ENCODE measurements around the gene AMIGO1. TPM values are rescaled to one million over a fixed set of nuclear protein-coding genes. Genes with fewer than 3 reads are reported as not detected.

AMIGO1 gene
- total and polyA plus RNA-seq, 2 of the 8 experiments (the other 6 are each of a cell fraction or from before 2014, with no cell fraction given): 1.5 to 2.7 TPM

- no peak overlapping the region for H4K8ac ChIP-seq (ENCODE audit: extremely low read depth, insufficient read depth, low read length)
- no peaks in the 10 kb centered on the region for H3K9me3 ChIP-seq (ENCODE audit: insufficient read depth in 2 of 2, low read depth in 1 of 2, low read length in 1 of 2)
- no peak overlapping the region for H3K27ac ChIP-seq (ENCODE audit: low read depth, low read length)
- H2AK5ac ChIP-seq (ENCODE audit: low read depth, low read length): no peak overlapping the region
- ChIA-PET CTCF (ENCODE audit: partially characterized antibody) (no interaction called here), POLR2A (ENCODE audit: partially characterized antibody) (no interaction called here)
- FAIRE-seq (no peak), DNase-seq (ENCODE audit: low read depth in 1 of 2, low spot score in 2 of 2) (no peak)
- no peak overlapping the region for H3K4me3 ChIP-seq (ENCODE audit: extremely low read depth in 1 of 4, insufficient read depth in 2 of 4, low read depth in 3 of 4, low read length in 4 of 4)
- peaks cover 23 to 100% of the 10 kb centered on the region in 2 experiments for H3K79me2 ChIP-seq (ENCODE audit: control insufficient read depth in 1 of 2, insufficient read depth in 2 of 2, low read length in 2 of 2)
- H3K4me1 ChIP-seq (replicated peaks in 1 of 4; ENCODE audit: control insufficient read depth in 3 of 4, insufficient read depth in 4 of 4, low read length in 3 of 4): no peaks in the 10 kb centered on the region
- H3K4ac ChIP-seq (replicated peaks; ENCODE audit: insufficient read length, low read depth, low read length): no peak overlapping the region
- H3K9ac ChIP-seq (replicated peaks in 1 of 4; ENCODE audit: extremely low read depth in 1 of 4, low read depth in 3 of 4, low read length in 3 of 4): no peak overlapping the region
- H3K23me2 ChIP-seq (ENCODE audit: low read depth, low read length): no peaks in the 10 kb centered on the region
- no peak overlapping the region for H2BK12ac ChIP-seq (ENCODE audit: low read depth, low read length)
- no peak overlapping the region for H4K91ac ChIP-seq (replicated peaks; ENCODE audit: insufficient read length, low read length)
- peaks cover 7% of the 10 kb centered on the region for H3K79me1 ChIP-seq (ENCODE audit: low read depth, low read length)
- H2AFZ ChIP-seq (ENCODE audit: low read length): no peak overlapping the region
- no peak overlapping the region for H3K23ac ChIP-seq (ENCODE audit: insufficient read length)
- H2BK20ac ChIP-seq (ENCODE audit: low read length): no peak overlapping the region
- H3K27me3 ChIP-seq (replicated peaks in 1 of 4; ENCODE audit: control insufficient read depth in 3 of 4, extremely low read depth in 1 of 4, insufficient read depth in 3 of 4, low read length in 3 of 4): no peaks in the 10 kb centered on the region
- H2BK120ac ChIP-seq (replicated peaks; ENCODE audit: low read depth, low read length): no peak overlapping the region
- H3K18ac ChIP-seq (ENCODE audit: extremely low read depth, low read length): no peak overlapping the region
- peaks cover 0 to 2% (median 0%) of the 10 kb centered on the region in 4 experiments; a peak in 1 of 8 replicates for H3K36me3 ChIP-seq (ENCODE audit: control insufficient read depth in 2 of 4, insufficient read depth in 4 of 4, low read length in 3 of 4)
- WGBS, 2 experiments (ENCODE audit: extremely low coverage in 1 of 2, insufficient coverage in 1 of 2, insufficient read length in 1 of 2, insufficient replicate concordance in 2 of 2, low coverage in 1 of 2, low lambda C conversion rate in 2 of 2, missing lambda C conversion rate in 1 of 2): 94% methylated on average over 2 of the region's 2 CpGs; no CpG with 5 or more reads in 1 of the 2 experiments
- no peak overlapping the region for H3K14ac ChIP-seq (ENCODE audit: insufficient read length)
- H2BK5ac ChIP-seq (ENCODE audit: low read depth, low read length): no peak overlapping the region
- H3K4me2 ChIP-seq (ENCODE audit: insufficient read depth in 1 of 2, low read depth in 2 of 2, low read length in 2 of 2): no peak overlapping the region
- no peak overlapping the region for H4K5ac ChIP-seq (ENCODE audit: insufficient read length, low read depth, low read length)
- no peak overlapping the region for H2BK15ac ChIP-seq (ENCODE audit: low read length)
- H3K56ac ChIP-seq (replicated peaks; ENCODE audit: insufficient read length, low read depth, low read length): no peak overlapping the region
- H4K20me1 ChIP-seq (replicated peaks in 1 of 2; ENCODE audit: control insufficient read depth in 1 of 2, insufficient read depth in 2 of 2, low read length in 2 of 2): peaks cover 2% of the 10 kb centered on the region in 2 experiments
- TF ChIP-seq ASH2L (IDR thresholded peaks at IDR 0.05; ENCODE audit: low read length) (no peak), GTF2F1 (IDR thresholded peaks at IDR 0.05; ENCODE audit: borderline replicate concordance, low read depth, low read length) (no peak), TAF7 (optimal IDR thresholded peaks at IDR 0.05; ENCODE audit: borderline replicate concordance, low read depth, low read length) (no peak)
These were observed 47.0 kb upstream of the AMIGO1 start for GRCh38 chr1:109556563-109556962.
